K562 treated with DMSO at 1 percent for 4 hours (cell line): ENCODE data around the gene RREB1. TPM values are rescaled to one million over a fixed set of nuclear protein-coding genes. Genes with fewer than 3 reads are reported as not detected.

Experiments used
- total RNA-seq: library from RNA; unstranded; fragments of 300-600 nt; gene quantifications from 2 replicates; pipeline ENCODE4 v1.2.3, GENCODE V29; 2022; ENCODE audit not compliant: insufficient read depth

The RREB1 gene
- total RNA-seq = 14.2 and 45.7 TPM in 2 replicates

GRCh38 chr6:7107578-7108195, at the start of gene RREB1:
Gene RREB1, plus strand, starts transcription at chr6:7107961. Its CDS starts 73,951 bp downstream, at chr6:7181912.

Other genes starting within 250 kb of the RREB1 start
- 79.4 and 84.1 TPM in 2 replicates for gene SSR1, start 205.2 kb downstream of the RREB1 start, total RNA-seq